Peyer's patch (tissue), 4 donors: ENCODE data around the gene TSHZ1.

Experiments
- POLR2A ChIP-seq, 2 donors: fragments of 450-650 bp; IDR thresholded peaks; one replicate each; pipeline ENCODE4 v1.5.1; 2017; ENCODE audit warnings: antibody characterized with exemption in 2 of 2, mild to moderate bottlenecking in 2 of 2, moderate library complexity in 2 of 2
- TF ChIP-seq, protein P1 (sequence below), 6 experiments: fragments of 450-650 bp in 4 of 6; fragments of 200-600 bp in 2 of 6; sonication (generic) in 1 of 6; IDR thresholded peaks; one replicate each; pipeline ENCODE4 v1.5.1; 2017 to 2019; ENCODE audit warnings: antibody characterized with exemption in 6 of 6, mild to moderate bottlenecking in 3 of 6, moderate library complexity in 1 of 6

GRCh38 chr18:75167759-75168618 is 42.6 kb upstream of the TSHZ1 start:
- TF ChIP-seq POLR2A (IDR thresholded peaks at IDR 0.05): no peak
- TF ChIP-seq, protein P1, sequence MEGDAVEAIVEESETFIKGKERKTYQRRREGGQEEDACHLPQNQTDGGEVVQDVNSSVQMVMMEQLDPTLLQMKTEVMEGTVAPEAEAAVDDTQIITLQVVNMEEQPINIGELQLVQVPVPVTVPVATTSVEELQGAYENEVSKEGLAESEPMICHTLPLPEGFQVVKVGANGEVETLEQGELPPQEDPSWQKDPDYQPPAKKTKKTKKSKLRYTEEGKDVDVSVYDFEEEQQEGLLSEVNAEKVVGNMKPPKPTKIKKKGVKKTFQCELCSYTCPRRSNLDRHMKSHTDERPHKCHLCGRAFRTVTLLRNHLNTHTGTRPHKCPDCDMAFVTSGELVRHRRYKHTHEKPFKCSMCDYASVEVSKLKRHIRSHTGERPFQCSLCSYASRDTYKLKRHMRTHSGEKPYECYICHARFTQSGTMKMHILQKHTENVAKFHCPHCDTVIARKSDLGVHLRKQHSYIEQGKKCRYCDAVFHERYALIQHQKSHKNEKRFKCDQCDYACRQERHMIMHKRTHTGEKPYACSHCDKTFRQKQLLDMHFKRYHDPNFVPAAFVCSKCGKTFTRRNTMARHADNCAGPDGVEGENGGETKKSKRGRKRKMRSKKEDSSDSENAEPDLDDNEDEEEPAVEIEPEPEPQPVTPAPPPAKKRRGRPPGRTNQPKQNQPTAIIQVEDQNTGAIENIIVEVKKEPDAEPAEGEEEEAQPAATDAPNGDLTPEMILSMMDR (IDR thresholded peaks at IDR 0.05): no peak
